ENCODE results near the gene MICAL2. TPM values are rescaled to one million over a fixed set of nuclear protein-coding genes. Genes with fewer than 3 reads are reported as not detected.

MICAL2 gene
- total RNA-seq, 1 donor from 2014 or later = 140 TPM

DNA sequence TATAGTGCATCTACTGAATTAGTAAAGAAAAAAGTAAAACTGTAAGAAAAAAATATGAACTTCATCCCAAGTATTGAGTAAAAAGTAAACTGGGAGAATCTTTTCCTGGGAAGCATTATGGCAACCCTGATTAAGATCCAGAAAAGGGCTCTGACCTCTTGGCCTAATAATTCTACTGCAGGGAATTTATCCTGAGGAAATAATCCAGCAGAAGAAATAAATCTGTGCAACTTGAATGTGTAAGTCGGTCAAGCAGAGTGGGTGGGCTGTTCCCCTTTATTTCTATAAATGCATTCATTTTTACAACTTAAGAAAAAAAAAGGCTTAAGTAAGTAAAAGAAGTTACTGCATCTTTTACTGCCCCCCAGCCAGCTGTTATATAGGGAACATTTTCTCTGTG is 155.7 kb downstream of the MICAL2 start:
- DNase-seq (ENCODE audit: low read depth in 2 of 2) = no peak

- DNase-seq (ENCODE audit: low read depth in 2 of 2) = no peak
Measured at GRCh38 chr11:12266943-12267342, 156.6 kb downstream of the MICAL2 start.

- no peak for DNase-seq (ENCODE audit: low read depth in 2 of 2)
Measured at GRCh38 chr11:12267921-12268320, 157.5 kb downstream of the MICAL2 start.

DNA sequence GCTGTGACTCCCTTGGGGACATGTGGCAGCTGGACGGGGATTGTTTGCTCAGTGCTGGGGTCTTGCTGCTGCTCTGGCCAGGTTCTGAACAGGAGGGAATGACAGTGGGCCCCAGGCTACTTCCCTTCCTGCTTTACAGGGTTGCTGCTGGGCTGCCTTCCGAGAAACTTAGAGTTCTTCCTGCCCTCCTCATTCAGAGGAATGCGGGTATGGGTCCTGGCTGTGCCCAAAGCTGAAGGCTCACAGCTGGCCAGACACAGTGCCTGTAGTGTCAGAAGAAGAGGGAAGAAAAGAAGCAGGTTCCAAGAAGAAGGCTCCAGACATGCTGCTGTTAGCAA is 158.7 kb downstream of the MICAL2 start:
- DNase-seq (ENCODE audit: low read depth in 2 of 2) = peak; percentile 30 to 57

DNA sequence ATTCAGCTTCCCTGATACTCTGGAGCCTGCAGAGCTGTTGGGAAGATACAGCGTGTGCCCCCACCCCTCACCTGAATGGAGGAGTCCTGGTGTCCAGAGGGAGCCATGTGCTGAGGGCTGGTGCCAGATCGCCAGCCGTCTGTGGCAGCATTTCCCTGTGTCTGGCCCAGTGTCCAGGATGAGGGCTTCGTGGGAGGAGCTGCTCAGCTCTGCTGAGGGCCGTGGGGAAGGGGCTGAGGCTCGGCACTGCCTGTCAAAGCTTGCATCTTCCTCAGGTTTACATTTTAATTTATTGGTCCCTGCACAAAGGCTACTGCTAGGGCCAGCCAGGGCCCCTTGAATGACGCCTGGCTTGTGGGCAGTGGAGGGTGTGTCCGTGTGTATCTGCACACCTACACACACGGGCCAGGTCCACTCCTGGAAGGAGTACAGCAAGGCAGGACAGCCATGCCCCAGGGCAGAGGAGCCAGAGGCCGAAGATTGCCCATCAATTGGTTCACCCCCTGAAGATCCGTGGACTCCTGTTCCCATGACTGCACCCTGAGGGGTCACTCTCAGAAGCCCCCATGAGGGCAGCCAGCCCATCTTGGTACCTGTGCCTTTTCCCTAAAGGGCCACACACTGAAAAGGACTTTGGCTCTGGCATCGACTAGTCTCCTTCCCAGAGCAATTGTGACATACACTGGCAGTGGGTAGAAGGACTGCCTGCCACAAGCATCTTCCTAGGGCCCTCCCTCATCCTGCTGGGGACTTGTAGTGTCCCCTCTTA is 159.2 kb downstream of the MICAL2 start:
- DNase-seq (ENCODE audit: low read depth in 2 of 2) = no peak

GRCh38 chr11:12270215-12270797 is 159.9 kb downstream of the MICAL2 start:
- DNase-seq (ENCODE audit: low read depth in 2 of 2) = peak; percentile 39 to 70

DNA sequence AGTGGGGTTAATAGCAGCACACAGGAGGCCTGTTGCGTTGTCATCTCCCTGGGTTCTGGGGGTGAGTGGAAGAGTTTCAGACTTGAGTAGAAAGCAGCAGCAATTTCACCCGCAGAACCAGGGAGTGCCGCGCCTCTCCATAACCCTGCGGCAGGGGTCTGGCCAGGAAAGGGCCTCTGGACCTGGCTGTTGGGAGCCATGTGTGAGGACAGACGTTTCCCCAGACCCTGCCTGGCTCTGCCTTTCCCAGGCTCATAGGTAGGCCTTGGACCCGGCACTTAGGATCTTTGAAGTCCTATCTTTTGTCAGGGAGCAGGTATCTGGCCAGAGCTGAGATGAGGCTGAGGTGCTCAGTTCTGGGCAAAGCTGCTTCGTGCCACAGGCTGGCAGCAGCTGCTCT is 160.4 kb downstream of the MICAL2 start:
- no peak for DNase-seq (ENCODE audit: low read depth in 2 of 2)

- no peak for DNase-seq (ENCODE audit: low read depth in 2 of 2)
Measured at GRCh38 chr11:12271241-12271640, 160.9 kb downstream of the MICAL2 start.

GRCh38 chr11:12271826-12272366 is 161.5 kb downstream of the MICAL2 start:
- DNase-seq (ENCODE audit: low read depth in 2 of 2) = no peak

DNA sequence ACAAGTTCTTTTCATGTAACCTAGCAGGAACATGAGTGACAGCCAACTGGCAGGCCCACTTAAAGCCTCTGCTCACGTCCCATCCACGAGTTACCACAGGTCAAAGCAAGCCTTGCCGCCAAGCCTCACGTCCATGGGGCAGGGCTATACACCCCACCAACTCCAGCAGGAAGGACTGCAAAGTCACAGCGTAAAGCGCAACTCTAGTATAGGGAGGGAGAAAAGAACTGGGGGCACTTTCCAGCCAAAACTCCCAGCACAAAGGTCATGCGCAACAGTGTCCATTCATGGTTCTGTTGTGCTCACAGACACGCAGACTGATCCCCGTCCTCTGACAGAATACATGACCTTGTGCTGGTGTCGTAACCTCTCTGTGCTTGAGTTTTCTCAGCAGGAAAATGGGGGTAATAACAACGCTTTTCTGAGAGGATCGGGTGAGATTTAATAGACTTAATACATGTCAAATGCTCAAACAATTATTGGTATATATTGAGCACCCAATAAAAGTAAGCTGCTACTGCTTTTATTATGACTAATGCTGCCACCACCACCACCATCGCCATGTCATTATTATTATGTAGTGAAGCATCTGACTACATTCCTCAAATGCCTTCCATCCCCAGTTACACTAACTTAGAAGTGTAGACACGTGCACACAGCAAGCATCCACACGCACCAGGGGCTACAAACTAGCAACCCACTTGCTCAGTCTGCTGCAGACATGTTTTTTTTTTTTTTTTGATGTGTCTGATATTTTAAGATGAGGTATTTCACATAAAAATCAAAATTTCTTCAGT is 162.6 kb downstream of the MICAL2 start:
- DNase-seq (ENCODE audit: low read depth in 2 of 2) = no peak

DNA sequence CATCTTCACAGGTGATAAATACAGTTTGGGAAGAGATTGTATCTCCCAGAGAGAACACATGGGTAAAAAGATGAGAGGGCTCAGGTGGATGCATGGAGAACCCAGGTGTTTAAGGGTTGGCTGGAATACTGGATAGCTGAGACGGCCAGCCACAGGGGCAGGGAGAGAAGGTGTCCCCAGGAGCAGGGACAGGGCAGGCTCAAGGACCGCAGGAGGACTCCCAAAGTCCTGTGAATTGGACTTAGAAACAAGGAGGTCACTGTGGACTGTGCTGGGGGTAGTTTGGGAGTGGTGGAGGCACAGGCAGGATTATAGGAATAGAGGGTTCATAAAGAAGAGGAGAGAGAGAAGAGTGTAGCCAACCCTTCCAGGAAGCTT is 163.2 kb downstream of the MICAL2 start:
- no peak for DNase-seq (ENCODE audit: low read depth in 2 of 2)

DNA sequence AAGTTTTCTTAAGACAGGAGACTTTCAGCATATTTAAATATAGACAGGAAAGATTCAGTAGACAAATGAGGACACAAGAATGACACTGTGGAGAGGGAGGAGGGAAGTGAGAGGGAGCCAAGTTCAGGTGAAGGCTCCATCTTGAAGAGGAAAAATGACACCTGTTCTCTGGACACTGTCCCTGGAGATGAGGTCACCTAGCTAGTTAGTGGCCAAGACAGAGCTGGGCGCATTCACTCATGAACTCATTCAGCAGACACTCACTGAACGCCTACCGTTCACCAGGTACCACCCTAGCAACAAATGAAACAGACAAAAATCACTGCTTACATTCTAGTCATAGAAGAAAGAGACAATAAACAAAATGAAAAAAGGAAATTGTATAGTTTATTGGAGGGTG is 163.7 kb downstream of the MICAL2 start:
- no peak for DNase-seq (ENCODE audit: low read depth in 2 of 2)

- DNase-seq (ENCODE audit: low read depth in 2 of 2) = no peak
Measured at GRCh38 chr11:12274558-12275197, 164.3 kb downstream of the MICAL2 start.

DNA sequence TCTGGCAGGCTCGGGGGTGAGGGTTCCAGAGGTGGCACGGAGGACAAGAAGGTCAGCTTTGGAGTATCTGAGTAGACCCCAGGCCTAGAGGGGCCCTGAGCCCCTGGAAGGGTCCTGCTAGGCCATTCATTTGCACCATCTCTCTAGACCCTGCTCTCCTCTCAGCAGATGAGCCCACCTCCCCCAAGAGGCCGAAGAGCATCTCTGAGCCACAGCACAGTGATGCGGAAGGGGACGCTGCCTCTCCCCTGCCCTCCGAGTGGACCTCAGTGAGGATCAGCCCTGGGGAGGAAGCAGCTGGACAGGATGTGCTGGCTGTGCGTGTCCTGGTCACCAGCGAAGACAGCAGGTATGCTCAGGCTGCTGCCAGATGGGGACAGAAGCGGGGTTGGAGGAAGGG is 165.4 kb downstream of the MICAL2 start:
- DNase-seq (ENCODE audit: low read depth in 2 of 2) = peak in 1 of 2 donors; percentile 37

GRCh38 chr11:12276356-12276755 is 166.0 kb downstream of the MICAL2 start:
- no peak for DNase-seq (ENCODE audit: low read depth in 2 of 2)

DNA sequence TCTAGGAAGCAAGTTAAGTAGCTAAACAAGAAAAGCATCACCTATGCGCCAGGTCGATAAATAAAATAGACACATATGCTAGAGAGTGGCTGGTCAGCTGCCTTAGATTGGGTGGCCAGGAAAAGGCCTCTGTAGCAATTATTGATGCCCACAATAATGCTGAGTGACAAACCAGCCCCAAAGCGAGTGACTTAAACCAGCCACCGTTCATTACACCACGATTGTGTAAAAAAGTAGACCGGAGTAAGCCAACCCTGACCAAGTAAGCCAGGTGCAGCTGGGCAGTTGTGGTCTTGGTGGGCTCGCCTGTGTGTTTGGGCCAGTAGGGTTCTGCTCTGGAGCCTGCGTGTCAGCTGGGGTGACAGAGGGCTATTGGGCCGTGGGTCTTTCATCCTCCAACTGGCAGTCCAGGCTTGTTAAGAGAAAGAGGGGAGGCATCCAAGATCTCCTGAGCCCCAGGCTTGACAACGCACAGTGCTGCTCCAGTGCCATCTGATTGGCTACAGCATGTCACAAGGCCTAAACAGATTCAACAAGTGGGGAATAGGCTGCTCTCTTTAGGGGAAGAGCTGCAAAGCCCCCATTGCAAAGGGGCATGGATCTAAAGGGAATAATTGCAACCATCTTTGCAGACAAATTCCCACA is 166.6 kb downstream of the MICAL2 start:
- no peak for DNase-seq (ENCODE audit: low read depth in 2 of 2)

DNA sequence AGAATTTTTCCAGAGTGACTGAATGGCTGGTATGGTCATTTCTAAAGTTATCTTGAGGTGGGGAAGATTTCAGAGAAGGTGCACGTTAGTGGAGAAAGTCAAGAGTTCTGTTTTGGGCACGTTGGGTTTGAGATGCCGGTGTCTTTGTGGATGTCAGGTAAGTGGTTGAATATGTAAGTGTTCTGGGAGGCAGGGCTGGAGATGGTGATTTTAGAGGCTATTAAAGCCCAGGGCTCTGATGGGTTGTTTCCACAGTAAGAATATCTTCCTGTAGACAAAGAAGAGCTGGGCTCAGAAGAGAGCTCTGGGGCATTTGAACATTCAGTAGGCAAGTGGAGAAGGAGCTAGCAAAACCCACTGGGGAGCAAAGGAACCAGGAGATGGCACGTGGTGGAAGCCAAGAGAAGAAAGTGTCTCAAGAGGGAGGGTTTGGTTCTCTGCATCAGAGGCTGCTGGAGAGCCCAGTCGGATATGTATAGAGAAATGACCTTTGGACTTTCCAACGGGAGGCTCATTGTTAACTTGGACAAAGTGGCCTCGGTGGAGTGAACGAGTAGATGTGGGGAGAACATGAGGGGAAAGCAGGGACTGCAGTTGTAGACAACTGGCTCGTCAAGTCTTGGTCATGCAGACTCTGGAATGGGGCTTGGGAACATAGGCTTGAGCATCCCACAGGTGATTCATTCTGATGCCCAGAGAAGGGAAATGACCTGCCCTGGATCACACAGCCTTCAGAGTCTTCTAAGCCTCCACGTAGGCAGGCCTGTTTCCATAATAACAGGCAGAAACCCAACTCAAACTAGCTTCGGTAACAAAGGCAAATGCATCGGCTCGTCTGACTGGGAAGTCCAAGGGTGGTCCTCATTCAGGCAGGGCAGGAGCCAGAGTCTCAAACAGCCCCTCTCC is 168.6 kb downstream of the MICAL2 start:
- DNase-seq (ENCODE audit: low read depth in 2 of 2) = no peak

GRCh38 chr11:12279672-12280108 is 169.3 kb downstream of the MICAL2 start:
- no peak for DNase-seq (ENCODE audit: low read depth in 2 of 2)

DNA sequence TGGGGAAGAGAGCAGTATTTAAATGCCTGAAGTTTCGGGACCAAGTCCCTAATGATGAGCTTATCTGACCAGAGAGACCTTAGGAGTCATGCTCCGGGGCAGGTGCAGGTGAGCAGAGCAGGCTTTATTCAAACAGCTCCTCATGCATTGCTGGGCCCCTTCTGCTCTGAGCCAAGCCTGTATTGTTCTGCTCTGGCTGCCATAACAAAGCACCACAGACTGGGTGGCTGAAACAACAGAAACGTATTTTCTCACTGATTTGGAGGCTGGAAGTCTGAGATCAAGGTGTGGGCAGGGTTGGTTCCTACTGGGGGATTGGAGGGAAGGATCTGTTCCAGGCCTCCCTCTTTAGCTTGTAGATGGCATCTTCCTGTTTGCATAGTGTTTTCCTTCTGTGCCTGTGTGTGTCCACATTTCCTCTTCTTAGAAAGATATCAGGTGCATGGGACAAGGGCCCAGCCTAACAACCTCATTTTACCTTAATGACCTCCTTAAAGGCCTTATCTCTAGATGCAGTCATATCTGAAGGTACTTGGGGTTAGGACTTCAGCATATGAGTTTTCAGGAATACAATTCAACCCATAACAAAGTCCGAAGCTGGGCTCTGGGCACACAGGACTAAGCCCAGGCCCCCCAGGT is 169.9 kb downstream of the MICAL2 start:
- no peak for DNase-seq (ENCODE audit: low read depth in 2 of 2)
